C4-2B (cell line): ENCODE data around the gene HLF.

Experiments used
- ZFX ChIP-seq: fragments of 450-650 bp; IDR thresholded peaks from 2 replicates; pipeline ENCODE4 v1.6.1; 2017
- TF ChIP-seq, protein P1 (sequence below): fragments of 450-650 bp; conservative IDR thresholded peaks from 2 replicates; pipeline ENCODE4 v1.5.1; 2017; ENCODE audit warnings: mild to moderate bottlenecking

DNA sequence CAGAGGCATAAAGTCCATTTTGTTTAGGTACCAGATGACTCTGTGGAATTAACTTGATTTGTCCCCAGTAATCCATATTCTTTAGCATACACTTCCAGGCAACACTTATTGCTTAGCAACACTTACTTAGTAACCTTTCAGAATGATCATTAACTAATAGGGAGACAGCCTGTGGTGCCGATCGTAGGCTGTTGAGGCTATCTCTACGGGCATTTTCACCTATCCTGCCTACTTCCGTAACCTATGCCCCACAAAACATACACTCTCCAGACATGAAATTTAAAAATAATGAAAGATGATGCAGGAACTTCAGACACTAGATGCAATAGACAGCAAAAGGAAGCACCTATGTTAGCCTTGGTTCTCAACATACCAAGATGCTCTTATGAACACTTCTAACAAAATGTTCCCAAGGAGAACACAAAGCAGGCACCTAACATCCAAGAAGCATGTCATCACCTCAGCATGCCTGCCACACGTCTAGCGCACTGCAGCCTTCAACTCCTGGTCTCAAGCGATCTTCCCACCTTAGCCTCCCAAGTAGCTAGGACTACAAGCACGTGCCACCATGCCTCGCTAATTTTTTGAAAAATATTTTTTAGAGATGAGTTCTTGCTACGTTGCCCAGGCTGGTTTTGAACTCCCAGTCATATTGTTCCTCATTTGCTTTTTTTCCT, 34.5 kb downstream of the HLF start:
- TF ChIP-seq, protein P1, sequence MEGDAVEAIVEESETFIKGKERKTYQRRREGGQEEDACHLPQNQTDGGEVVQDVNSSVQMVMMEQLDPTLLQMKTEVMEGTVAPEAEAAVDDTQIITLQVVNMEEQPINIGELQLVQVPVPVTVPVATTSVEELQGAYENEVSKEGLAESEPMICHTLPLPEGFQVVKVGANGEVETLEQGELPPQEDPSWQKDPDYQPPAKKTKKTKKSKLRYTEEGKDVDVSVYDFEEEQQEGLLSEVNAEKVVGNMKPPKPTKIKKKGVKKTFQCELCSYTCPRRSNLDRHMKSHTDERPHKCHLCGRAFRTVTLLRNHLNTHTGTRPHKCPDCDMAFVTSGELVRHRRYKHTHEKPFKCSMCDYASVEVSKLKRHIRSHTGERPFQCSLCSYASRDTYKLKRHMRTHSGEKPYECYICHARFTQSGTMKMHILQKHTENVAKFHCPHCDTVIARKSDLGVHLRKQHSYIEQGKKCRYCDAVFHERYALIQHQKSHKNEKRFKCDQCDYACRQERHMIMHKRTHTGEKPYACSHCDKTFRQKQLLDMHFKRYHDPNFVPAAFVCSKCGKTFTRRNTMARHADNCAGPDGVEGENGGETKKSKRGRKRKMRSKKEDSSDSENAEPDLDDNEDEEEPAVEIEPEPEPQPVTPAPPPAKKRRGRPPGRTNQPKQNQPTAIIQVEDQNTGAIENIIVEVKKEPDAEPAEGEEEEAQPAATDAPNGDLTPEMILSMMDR, result no peak
- no peak for TF ChIP-seq ZFX
